ENCODE data around the gene FRMD1. TPM values are rescaled to one million over a fixed set of nuclear protein-coding genes. Genes with fewer than 3 reads are reported as not detected.

Gene FRMD1
- total RNA-seq, 4 donors from 2014 or later = 0.04 to 0.12 TPM; not detected in 2

DNA sequence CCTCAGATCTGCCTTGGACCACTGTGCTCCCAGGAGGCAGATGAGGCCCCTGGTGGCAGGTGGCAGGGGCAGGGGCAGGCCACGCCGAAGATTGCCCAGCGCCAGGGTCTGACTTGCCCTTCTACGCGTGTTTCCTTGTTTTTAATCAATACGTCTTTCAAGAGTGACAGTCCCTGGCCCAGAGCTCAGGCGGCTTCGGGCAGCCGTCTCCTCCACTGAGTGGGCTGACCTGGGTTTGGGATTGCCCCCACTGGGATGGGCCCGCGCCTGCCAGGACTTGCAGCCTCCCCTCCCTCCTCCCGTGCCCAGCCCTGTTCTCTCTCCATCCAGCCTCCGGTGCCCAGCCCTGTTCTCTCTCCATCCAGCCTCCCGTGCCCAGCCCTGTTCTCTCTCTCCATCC lies 21.2 kb downstream of the FRMD1 start:
- in situ Hi-C loops (cut with MboI; ENCODE audit: low sequenced_read_pairs in 4 of 4) = no loop called here
- H3K4me1 ChIP-seq = peaks cover 19% of the 10 kb centered on the region in 2 donors
- H3K36me3 ChIP-seq = no peaks in the 10 kb centered on the region
- H3K9me3 ChIP-seq = no peaks in the 10 kb centered on the region
- no peak overlapping the region for H3K27ac ChIP-seq
- no peak overlapping the region for H3K4me3 ChIP-seq
- intact Hi-C loops (cut with DNase I; ENCODE audit: low total_unique reads) = loop anchor here (10.0 kb wide), 1 partner anchor 153 kb away; no protein-coding TSS in a partner anchor
- H3K27me3 ChIP-seq = no peaks in the 10 kb centered on the region
- no peak for TF ChIP-seq POLR2A (IDR thresholded peaks at IDR 0.05)
- no peak for TF ChIP-seq CTCF (IDR thresholded peaks at IDR 0.05 in 4 of 5, conservative IDR thresholded peaks at IDR 0.05 in 1 of 5)
- DNase-seq (no peak), ATAC-seq (no peak)

- Histone ChIP-seq H3K27ac (no peak overlapping the region), H3K27me3 (no peaks in the 10 kb centered on the region), H3K36me3 (no peaks in the 10 kb centered on the region), H3K4me1 (peaks cover 19% of the 10 kb centered on the region in 2 donors), H3K4me3 (no peak overlapping the region), H3K9me3 (no peaks in the 10 kb centered on the region)
- ATAC-seq (no peak), DNase-seq (no peak)
- intact Hi-C loops (cut with DNase I; ENCODE audit: low total_unique reads) = loop anchor here (10.0 kb wide), 1 partner anchor 152 kb away; no protein-coding TSS in a partner anchor
- in situ Hi-C loops (cut with MboI; ENCODE audit: low sequenced_read_pairs in 4 of 4) = no loop called here
- TF ChIP-seq POLR2A (IDR thresholded peaks at IDR 0.05) = no peak
- TF ChIP-seq CTCF (IDR thresholded peaks at IDR 0.05 in 4 of 5, conservative IDR thresholded peaks at IDR 0.05 in 1 of 5) = no peak
These were observed 22.0 kb downstream of the FRMD1 start for GRCh38 chr6:168056892-168057527.

DNA sequence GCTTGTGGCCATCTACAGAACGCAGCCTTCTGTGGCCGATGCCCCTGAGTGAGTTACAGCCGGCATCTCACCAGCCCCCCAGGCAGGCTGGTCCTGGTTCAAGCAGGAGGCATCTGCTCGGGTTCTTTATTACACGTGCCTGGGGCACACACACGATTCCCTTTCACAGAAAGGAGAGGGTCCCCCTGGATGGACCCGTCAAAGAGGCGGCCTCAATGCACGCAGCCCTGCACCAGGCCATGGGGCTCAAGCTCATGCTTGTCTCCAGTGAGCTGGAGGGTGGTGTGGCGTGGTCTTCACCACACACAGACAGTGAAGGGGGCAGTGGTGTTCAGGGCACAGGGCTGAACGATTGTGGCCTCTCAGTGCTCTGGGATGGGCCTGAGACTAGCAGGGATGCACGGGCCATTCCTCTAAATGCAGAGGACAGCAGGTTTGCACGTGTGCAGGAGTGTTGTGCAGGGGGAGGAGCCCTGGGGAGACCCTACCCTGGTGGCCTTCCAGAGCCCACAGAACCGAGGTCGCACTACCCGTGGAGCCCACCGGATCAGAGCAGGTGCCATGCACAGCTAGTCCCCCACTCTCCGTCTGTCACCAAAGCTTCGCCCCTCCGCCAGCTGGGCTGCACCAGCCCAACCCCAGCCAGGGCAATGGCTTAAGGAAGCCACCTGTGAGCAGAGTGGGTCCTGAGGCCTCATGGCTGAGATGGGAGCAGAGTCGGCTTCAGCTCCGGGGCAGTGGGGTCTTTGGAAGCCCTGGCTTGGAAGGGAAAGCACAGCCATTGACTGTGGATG lies 23.1 kb downstream of the FRMD1 start:
- TF ChIP-seq CTCF (IDR thresholded peaks at IDR 0.05 in 4 of 5, conservative IDR thresholded peaks at IDR 0.05 in 1 of 5) (no peak), POLR2A (IDR thresholded peaks at IDR 0.05) (no peak)
- H3K36me3 ChIP-seq = no peaks in the 10 kb centered on the region
- no peak overlapping the region for H3K27ac ChIP-seq
- no peaks in the 10 kb centered on the region for H3K9me3 ChIP-seq
- DNase-seq (no peak), ATAC-seq (no peak)
- in situ Hi-C loops (cut with MboI; ENCODE audit: low sequenced_read_pairs in 4 of 4) = no loop called here
- no peak overlapping the region for H3K4me3 ChIP-seq
- H3K4me1 ChIP-seq = peaks cover 19% of the 10 kb centered on the region in 2 donors
- intact Hi-C loops (cut with DNase I; ENCODE audit: low total_unique reads) = loop anchor here (10.0 kb wide), 1 partner anchor 151 kb away; no protein-coding TSS in a partner anchor
- H3K27me3 ChIP-seq = no peaks in the 10 kb centered on the region

- Histone ChIP-seq H3K27ac (peak overlapping the region; percentile 29 to 73 (median 64)), H3K4me3 (peak overlapping the region in 1 of 4 donors; percentile 2), H3K9me3 (no peaks in the 10 kb centered on the region), H3K27me3 (no peaks in the 10 kb centered on the region), H3K36me3 (no peaks in the 10 kb centered on the region), H3K4me1 (peaks cover 19% of the 10 kb centered on the region in 2 donors)
- intact Hi-C loops (cut with DNase I; ENCODE audit: low total_unique reads) (loop anchor here (10.0 kb wide), 1 partner anchor 150 kb away; no protein-coding TSS in a partner anchor), in situ Hi-C loops (cut with MboI; ENCODE audit: low sequenced_read_pairs in 4 of 4) (no loop called here)
- DNase-seq (peak in 1 of 2 donors; percentile 23), ATAC-seq (peak; percentile 57 to 75)
- TF ChIP-seq CTCF (IDR thresholded peaks at IDR 0.05 in 4 of 5, conservative IDR thresholded peaks at IDR 0.05 in 1 of 5) = no peak
- no peak for TF ChIP-seq POLR2A (IDR thresholded peaks at IDR 0.05)
These were observed 24.0 kb downstream of the FRMD1 start for GRCh38 chr6:168054765-168055560.

Data from gastrocnemius medialis (tissue), 4 donors.